ENCODE data around the gene NUP214.

- TF ChIP-seq SUZ12 (IDR thresholded peaks at IDR 0.05; ENCODE audit: extremely low read depth, insufficient read depth, insufficient read length) (no peak), ZNF274 (IDR thresholded peaks at IDR 0.05; ENCODE audit: low read depth, low read length) (no peak)
Measured at GRCh38 chr9:131254626-131255025, 129.2 kb downstream of the NUP214 start.
